ENCODE results near the gene NPAS3.

The NPAS3 gene

GRCh38 chr14:32898876-32899275, 39.8 kb upstream of the NPAS3 start:
- Histone ChIP-seq H3F3A (ENCODE audit: low read depth) (no peaks in the 10 kb centered on the region), H3K79me2 (ENCODE audit: insufficient read depth, low read length) (no peaks in the 10 kb centered on the region), H3K9ac (ENCODE audit: low read depth, low read length, poor library complexity, severe bottlenecking) (no peak overlapping the region), H4K20me1 (ENCODE audit: insufficient read depth, low read length, poor library complexity, severe bottlenecking) (no peaks in the 10 kb centered on the region), H3K4me3 (ENCODE audit: low read length, poor library complexity, severe bottlenecking) (no peak overlapping the region), H3K36me3 (ENCODE audit: insufficient read depth, low read length) (no peaks in the 10 kb centered on the region), H3K9me2 (replicated peaks; ENCODE audit: low read depth, low read length) (no peaks in the 10 kb centered on the region), H3K4me1 (ENCODE audit: insufficient read depth, low read length, poor library complexity, severe bottlenecking) (peaks cover 9% of the 10 kb centered on the region), H2AFZ (ENCODE audit: low read length) (peak overlapping the region; percentile 95; the same call in 1 of the 2 replicates), H3K4me2 (ENCODE audit: low read depth, low read length, poor library complexity, severe bottlenecking) (no peak overlapping the region), H3K27me3 (ENCODE audit: insufficient read depth, low read length, poor library complexity, severe bottlenecking) (no peaks in the 10 kb centered on the region), H3K9me3 (ENCODE audit: insufficient read depth, low read depth, low read length) (no peaks in the 10 kb centered on the region)
- no peak for TF ChIP-seq CTCF (conservative IDR thresholded peaks at IDR 0.05; ENCODE audit: low read length)
- TF ChIP-seq EZH2phosphoT487 (IDR thresholded peaks at IDR 0.05; ENCODE audit: borderline replicate concordance) = no peak

GRCh38 chr14:32900547-32900946, 38.1 kb upstream of the NPAS3 start:
- no peak overlapping the region for H3K4me3 ChIP-seq (ENCODE audit: low read length, poor library complexity, severe bottlenecking)
- no peak overlapping the region for H3K4me2 ChIP-seq (ENCODE audit: low read depth, low read length, poor library complexity, severe bottlenecking)
- no peaks in the 10 kb centered on the region for H3K27me3 ChIP-seq (ENCODE audit: insufficient read depth, low read length, poor library complexity, severe bottlenecking)
- no peaks in the 10 kb centered on the region for H3K79me2 ChIP-seq (ENCODE audit: insufficient read depth, low read length)
- no peaks in the 10 kb centered on the region for H3K9me3 ChIP-seq (ENCODE audit: insufficient read depth, low read depth, low read length)
- H3F3A ChIP-seq (ENCODE audit: low read depth) = no peaks in the 10 kb centered on the region
- no peak overlapping the region for H3K9ac ChIP-seq (ENCODE audit: low read depth, low read length, poor library complexity, severe bottlenecking)
- peaks cover 9% of the 10 kb centered on the region for H3K4me1 ChIP-seq (ENCODE audit: insufficient read depth, low read length, poor library complexity, severe bottlenecking)
- no peak overlapping the region for H2AFZ ChIP-seq (ENCODE audit: low read length)
- no peaks in the 10 kb centered on the region for H3K36me3 ChIP-seq (ENCODE audit: insufficient read depth, low read length)
- TF ChIP-seq CTCF (conservative IDR thresholded peaks at IDR 0.05; ENCODE audit: low read length) = no peak
- TF ChIP-seq EZH2phosphoT487 (IDR thresholded peaks at IDR 0.05; ENCODE audit: borderline replicate concordance) = no peak
- no peaks in the 10 kb centered on the region for H4K20me1 ChIP-seq (ENCODE audit: insufficient read depth, low read length, poor library complexity, severe bottlenecking)
- no peaks in the 10 kb centered on the region for H3K9me2 ChIP-seq (replicated peaks; ENCODE audit: low read depth, low read length)

DNA sequence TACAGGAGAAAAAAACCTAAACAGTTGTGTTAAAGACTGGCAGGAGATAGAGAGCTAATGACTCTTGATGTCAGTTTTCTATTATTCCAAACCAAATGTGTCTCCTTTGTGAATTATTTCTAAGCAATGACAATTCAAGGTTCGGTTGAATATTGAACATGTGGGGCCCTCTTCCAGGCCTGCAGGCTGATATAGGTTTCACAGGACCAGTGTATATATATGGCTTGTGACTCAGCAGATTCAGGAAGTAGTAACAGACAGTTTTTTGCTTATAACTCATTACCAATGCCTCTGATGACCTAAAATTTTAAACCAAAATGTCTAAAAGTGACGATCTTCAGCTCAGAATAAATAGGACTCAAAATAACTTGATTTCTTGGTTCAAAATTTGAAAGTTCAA, 33.7 kb upstream of the NPAS3 start:
- H3K9me2 ChIP-seq (replicated peaks; ENCODE audit: low read depth, low read length) = no peaks in the 10 kb centered on the region
- H3K4me2 ChIP-seq (ENCODE audit: low read depth, low read length, poor library complexity, severe bottlenecking) = no peak overlapping the region
- H3F3A ChIP-seq (ENCODE audit: low read depth) = no peaks in the 10 kb centered on the region
- H3K27me3 ChIP-seq (ENCODE audit: insufficient read depth, low read length, poor library complexity, severe bottlenecking) = no peaks in the 10 kb centered on the region
- no peaks in the 10 kb centered on the region for H3K36me3 ChIP-seq (ENCODE audit: insufficient read depth, low read length)
- H3K4me3 ChIP-seq (ENCODE audit: low read length, poor library complexity, severe bottlenecking) = no peak overlapping the region
- no peaks in the 10 kb centered on the region for H4K20me1 ChIP-seq (ENCODE audit: insufficient read depth, low read length, poor library complexity, severe bottlenecking)
- H3K79me2 ChIP-seq (ENCODE audit: insufficient read depth, low read length) = no peaks in the 10 kb centered on the region
- no peak overlapping the region for H2AFZ ChIP-seq (ENCODE audit: low read length)
- no peaks in the 10 kb centered on the region for H3K4me1 ChIP-seq (ENCODE audit: insufficient read depth, low read length, poor library complexity, severe bottlenecking)
- no peak overlapping the region for H3K9ac ChIP-seq (ENCODE audit: low read depth, low read length, poor library complexity, severe bottlenecking)
- H3K9me3 ChIP-seq (ENCODE audit: insufficient read depth, low read depth, low read length) = no peaks in the 10 kb centered on the region
- no peak for TF ChIP-seq CTCF (conservative IDR thresholded peaks at IDR 0.05; ENCODE audit: low read length)
- no peak for TF ChIP-seq EZH2phosphoT487 (IDR thresholded peaks at IDR 0.05; ENCODE audit: borderline replicate concordance)

Data from Loucy (cell line).